ENCODE data around the gene ADCK1. TPM values are rescaled to one million over a fixed set of nuclear protein-coding genes. Genes with fewer than 3 reads are reported as not detected.

The ADCK1 gene
- total RNA-seq, 1 donor from 2014 or later = 2.2 TPM

Other genes starting within 250 kb of the ADCK1 start
- 60.2 and 68.7 TPM in 2 replicates for gene SPTLC2, start 183.5 kb upstream of the ADCK1 start, total RNA-seq
- 6.9 and 9.0 TPM in 2 replicates for gene ALKBH1, start 92.1 kb upstream of the ADCK1 start, total RNA-seq
- 80.4 and 161 TPM in 2 replicates for gene SLIRP, start 92.0 kb upstream of the ADCK1 start, total RNA-seq
- 37.2 and 37.5 TPM in 2 replicates for gene SNW1, start 39.0 kb upstream of the ADCK1 start, total RNA-seq